K562 (cell line): ENCODE results near the gene PRPH2. TPM values are rescaled to one million over a fixed set of nuclear protein-coding genes. Genes with fewer than 3 reads are reported as not detected.

Experiments
- ATAC-seq: fragments of 200-7000 bp; cut with Tn5 transposase; 3 replicates; pipeline ENCODE4 v1.9.1; 2020; ENCODE audit warnings: moderate library complexity
- BruUV-seq: library from RNA; stranded (reverse); fragments of 400-500 nt; replicated peaks from 2 replicates; lab custom pipeline; 2021; lab: Mats Ljungman, UMichigan
- CTCF ChIA-PET: fragments of 300-600 bp; formaldehyde crosslinking; extraction: SDS; loops from one replicate; lab custom pipeline; 2021; ENCODE audit warnings: low intra/inter-chr PET ratio; lab: Yijun Ruan, JAX
- POLR2A ChIA-PET: fragments of 300-600, 350-650 bp; sonication (Branson Sonifier 250); formaldehyde crosslinking; extraction: SDS; loops from one replicate; lab custom pipeline; 2021; ENCODE audit warnings: antibody characterized with exemption, inconsistent platforms; lab: Yijun Ruan, JAX
- DNase-seq, 4 experiments: peaks; one replicate each; pipeline versions ENCODE4 v3.0.0 to v3.0.0-alpha.2; 2011 to 2018; ENCODE audit warnings: low spot score in 3 of 4, mixed read lengths in 3 of 4; ENCODE audit errors: extremely low read depth in 1 of 4
- FAIRE-seq: peaks from 2 replicates; lab custom pipeline; 2011; peaks lifted over from hg19 to GRCh38; lab: Jason Lieb, UNC
- H2AFZ ChIP-seq: 2 replicates; pipeline ENCODE4 v1.6.0; 2011; ENCODE audit warnings: low read depth, low read length, control low read depth, inconsistent platforms
- H3K27ac ChIP-seq: fragments of 200-600 bp; 3 replicates; pipeline ENCODE4 v1.8.0; 2011; ENCODE audit warnings: low read depth, mild to moderate bottlenecking, control low read depth, inconsistent platforms, low read length, moderate library complexity, mixed read lengths; ENCODE audit errors: extremely low read depth
- H3K27me3 ChIP-seq, 2 experiments: fragments of 300-600 bp in 1 of 2; 2 replicates in 1 of 2; 3 replicates in 1 of 2; pipeline versions ENCODE4 v1.6.0 to v1.8.0; 2011; ENCODE audit warnings: inconsistent platforms in 2 of 2, low read length in 2 of 2, mild to moderate bottlenecking in 1 of 2, mixed read lengths in 1 of 2, moderate library complexity in 1 of 2; ENCODE audit not compliant: control insufficient read depth in 2 of 2, insufficient read depth in 2 of 2
- H3K36me3 ChIP-seq: fragments of 300-600 bp; 3 replicates; pipeline ENCODE4 v1.8.0; 2011; ENCODE audit warnings: mild to moderate bottlenecking, low read length, inconsistent platforms; ENCODE audit not compliant: control insufficient read depth, insufficient read depth
- H3K4me1 ChIP-seq, 2 experiments: fragments of 200-600 bp in 1 of 2; replicated peaks in 1 of 2; 2 replicates in 1 of 2; 3 replicates in 1 of 2; pipeline versions ENCODE4 v1.5.1 to v1.8.0; 2011; ENCODE audit warnings: inconsistent platforms in 2 of 2, low read length in 2 of 2, mild to moderate bottlenecking in 1 of 2, mixed read lengths in 1 of 2, moderate library complexity in 1 of 2; ENCODE audit not compliant: control insufficient read depth in 2 of 2, insufficient read depth in 2 of 2
- H3K4me2 ChIP-seq: 2 replicates; pipeline ENCODE4 v1.6.1; 2011; ENCODE audit warnings: low read length, control low read depth, inconsistent platforms, mixed read lengths; ENCODE audit not compliant: insufficient read depth
- H3K4me3 ChIP-seq: fragments of 200-600 bp; sonication (generic), shearing (Covaris generic); 2 replicates; pipeline ENCODE4 v1.5.1; 2016; ENCODE audit warnings: control low read depth, inconsistent platforms
- H3K79me2 ChIP-seq: fragments of 200-600 bp; 3 replicates; pipeline ENCODE4 v1.8.0; 2011; ENCODE audit warnings: low read length, inconsistent platforms; ENCODE audit not compliant: control insufficient read depth, insufficient read depth
- H3K9ac ChIP-seq, 2 experiments: 2 replicates each; pipeline versions ENCODE4 v1.6.0 to v1.6.1; 2011; ENCODE audit warnings: low read depth in 2 of 2, low read length in 2 of 2, control low read depth in 1 of 2, inconsistent platforms in 1 of 2, mild to moderate bottlenecking in 1 of 2, mixed read lengths in 1 of 2; ENCODE audit not compliant: insufficient read depth in 1 of 2
- H3K9me1 ChIP-seq: one replicate; pipeline ENCODE4 v1.6.0; 2011; ENCODE audit warnings: inconsistent platforms, mild to moderate bottlenecking, low read length, moderate library complexity; ENCODE audit not compliant: control insufficient read depth, insufficient read depth
- H3K9me3 ChIP-seq: replicated peaks from 2 replicates; pipeline ENCODE4 v1.5.1; 2011; ENCODE audit warnings: low read depth, low read length, inconsistent platforms; ENCODE audit not compliant: control insufficient read depth, insufficient read depth
- H4K20me1 ChIP-seq: replicated peaks from 2 replicates; pipeline ENCODE4 v1.6.1; 2011; ENCODE audit warnings: low read length, inconsistent platforms, mixed read lengths; ENCODE audit not compliant: control insufficient read depth, insufficient read depth
- FOXP4 ChIP-seq: sonication (generic); formaldehyde crosslinking; IDR thresholded peaks from 2 replicates; pipeline ENCODE4 v1.8.0; 2022; ENCODE audit warnings: mild to moderate bottlenecking, missing genetic modification reagents, borderline replicate concordance
- MEF2D ChIP-seq: conservative IDR thresholded peaks from 2 replicates; pipeline ENCODE4 v1.6.1; 2016; ENCODE audit warnings: low read depth, missing genetic modification characterization, missing compliant biosample characterization
- NR2C1 ChIP-seq, 2 experiments: fragments of 450-650 bp; IDR thresholded peaks; 2 replicates each; pipeline ENCODE4 v1.6.1; 2017; ENCODE audit warnings: mild to moderate bottlenecking in 2 of 2, antibody characterized with exemption in 1 of 2, inconsistent platforms in 1 of 2, missing compliant biosample characterization in 1 of 2, missing genetic modification characterization in 1 of 2
- PTBP1 ChIP-seq: fragments of 200-400 bp; formaldehyde crosslinking; IDR thresholded peaks from 2 replicates; pipeline ENCODE4 v1.6.1; 2017; ENCODE audit warnings: low read depth, low read length
- PURB ChIP-seq: sonication (generic); formaldehyde crosslinking; IDR thresholded peaks from 2 replicates; pipeline ENCODE4 v1.9.0; 2021; ENCODE audit warnings: low read depth, mild to moderate bottlenecking, missing genetic modification reagents
- RBM25 ChIP-seq: fragments of 200-400 bp; formaldehyde crosslinking; IDR thresholded peaks from 2 replicates; pipeline ENCODE4 v1.6.1; 2018; ENCODE audit warnings: low read length, low read depth, moderate library complexity; ENCODE audit not compliant: severe bottlenecking
- ZNF830 ChIP-seq: fragments of 250-450 bp; sonication (Bioruptor Pico); IDR thresholded peaks from 2 replicates; pipeline ENCODE4 v1.5.0; 2021; ENCODE audit warnings: mild to moderate bottlenecking
- WGBS: fragments of 100-300 bp; shearing (Covaris generic); methylation state at CpG from one replicate; pipeline ENCODE4 v1.1.6; 2016; ENCODE audit warnings: low coverage, mixed read lengths; ENCODE audit not compliant: insufficient coverage; ENCODE audit errors: missing lambda C conversion rate; 5-methylcytosine and 5-hydroxymethylcytosine counted together
- in situ Hi-C: fragments of 300-500 bp; cut with MboI; formaldehyde crosslinking; loops from 4 replicates; pipeline ENCODE4 v1.15.0; 2018; ENCODE audit warnings: inconsistent platforms, mixed read lengths
- intact Hi-C: fragments of 100-400 bp; cut with micrococcal nuclease; formaldehyde crosslinking; loops from 2 replicates; pipeline ENCODE4 v1.14.2; 2022
- polyA plus RNA-seq, 8 experiments: library from polyadenylated mRNA; depleted of rRNA in 4 of 8; stranded (reverse) in 5 of 8; unstranded in 3 of 8; fragments of >200 nt; fragmentation: Nextera tagmentation in 2 of 8; fragmentation: Illumina TruSeq in 1 of 8; extraction: Ambion mirVana in 2 of 8; extraction: Trizol in 1 of 8; gene quantifications; 2 replicates each; pipeline versions ENCODE4 v1.2.1 to v1.2.3, GENCODE V29; 2011 to 2014; ENCODE audit warnings: inconsistent platforms in 1 of 8, missing spikeins in 1 of 8
- total RNA-seq, 7 experiments: library from RNA; depleted of rRNA in 6 of 7; stranded (reverse); fragments of >200 nt in 6 of 7; fragmentation: Illumina TruSeq in 2 of 7; extraction: Trizol in 2 of 7; gene quantifications; 2 replicates each; pipeline versions ENCODE4 v1.2.1 to v1.2.3, GENCODE V29; 2011 to 2021; ENCODE audit warnings: low replicate concordance in 1 of 7

Gene PRPH2
- total and polyA plus RNA-seq, 9 of the 15 experiments (the other 6 are each of a cell fraction or from before 2014, with no cell fraction given): 0.03 to 0.11 (median 0.03) TPM; not detected in 5

GRCh38 chr6:42740725-42741124, 18.3 kb upstream of the PRPH2 start (continued):
- TF ChIP-seq FOXP4: no peak

GRCh38 chr6:42735976-42736375, 13.6 kb upstream of the PRPH2 start:
- 25% methylated on average over 3 of the region's 3 CpGs for WGBS
- FAIRE-seq: no peak
- POLR2A ChIA-PET: interaction anchor here (0.6 to 1.0 kb wide), 2 partner anchors 10 to 47 kb away, joined by 3 read pairs; no protein-coding TSS in a partner anchor

More at GRCh38 chr6:42735976-42736375, 13.6 kb upstream of the PRPH2 start:
- H3K9me3 ChIP-seq: no peaks in the 10 kb centered on the region; the same call in 1 of the 2 replicates
- no peak for DNase-seq
- H3K9ac ChIP-seq: no peak overlapping the region
- no TSS peak for BruUV-seq
- no peak overlapping the region for H3K4me2 ChIP-seq
- in situ Hi-C loops (loop anchor here (5.0 kb wide), 1 partner anchor 136 kb away; no protein-coding TSS in a partner anchor), intact Hi-C loops (no loop called here)
- H3K36me3 ChIP-seq: no peaks in the 10 kb centered on the region
- CTCF ChIA-PET: no interaction called here
- no peak overlapping the region for H3K4me3 ChIP-seq
- H3K79me2 ChIP-seq: no peaks in the 10 kb centered on the region
- H3K9me1 ChIP-seq: no peaks in the 10 kb centered on the region
- H3K27ac ChIP-seq: no peak overlapping the region
- TF ChIP-seq ZNF830 (CRISPR knock-in tag): no peak
- TF ChIP-seq RBM25: no peak
- no peak for TF ChIP-seq MEF2D (tag)
- no peak for TF ChIP-seq NR2C1 (IDR thresholded peaks at IDR 0.05)
- no peak for TF ChIP-seq NR2C1 (tag; IDR thresholded peaks at IDR 0.05)
- no peak for TF ChIP-seq PURB (CRISPR knock-in tag)
- no peak for TF ChIP-seq PTBP1
- TF ChIP-seq, all 486 proteins: peak for 0
- Histone ChIP-seq H3K4me1 (no peaks in the 10 kb centered on the region; a peak in 1 of 5 replicates), H3K27me3 (no peaks in the 10 kb centered on the region), H4K20me1 (no peaks in the 10 kb centered on the region), H2AFZ (no peak overlapping the region)
- ATAC-seq: no peak
